ENCODE results near the gene SCTR. TPM values are rescaled to one million over a fixed set of nuclear protein-coding genes. Genes with fewer than 3 reads are reported as not detected.

SCTR gene
- total and polyA plus RNA-seq, 2 donors (not counting 1 experiment from before 2014, with no cell fraction given), result not detected

- Histone ChIP-seq H3K9me3 (ENCODE audit: control extremely low read depth in 1 of 3, control insufficient read depth in 2 of 3, insufficient read depth in 1 of 3, low read length in 2 of 3) (peaks cover 1 to 8% (median 3%) of the 10 kb centered on the region in 3 donors), H3K27ac (ENCODE audit: low read length in 2 of 2) (no peak overlapping the region), H3K4me2 (replicated peaks; ENCODE audit: low read depth, low read length, poor library complexity, severe bottlenecking) (no peak overlapping the region), H3K4me1 (ENCODE audit: control insufficient read depth in 2 of 2, insufficient read depth in 2 of 2, low read length in 2 of 2) (no peaks in the 10 kb centered on the region), H2AFZ (ENCODE audit: insufficient read depth, low read depth, low read length, poor library complexity, severe bottlenecking) (no peak overlapping the region), H4K20me1 (ENCODE audit: control insufficient read depth, insufficient read depth, low read length, poor library complexity, severe bottlenecking) (no peaks in the 10 kb centered on the region), H3K4me3 (ENCODE audit: control extremely low read depth in 1 of 5, extremely low read depth in 1 of 5, insufficient read depth in 1 of 5, low read depth in 2 of 5, low read length in 4 of 5) (no peak overlapping the region), H3K27me3 (replicated peaks in 1 of 4; ENCODE audit: control extremely low read depth in 1 of 4, control insufficient read depth in 3 of 4, insufficient read depth in 4 of 4, low read length in 3 of 4) (peaks cover 0 to 49% (median 18%) of the 10 kb centered on the region in 4 experiments), H3K36me3 (replicated peaks in 1 of 2; ENCODE audit: control extremely low read depth in 1 of 2, control insufficient read depth in 1 of 2, extremely low read depth in 1 of 2, insufficient read depth in 2 of 2, low read length in 1 of 2) (no peaks in the 10 kb centered on the region), H3K79me2 (ENCODE audit: control insufficient read depth, insufficient read depth, low read length) (no peaks in the 10 kb centered on the region), H3K9ac (ENCODE audit: low read length) (no peak overlapping the region)
- DNase-seq (no peak), ATAC-seq (ENCODE audit: low read depth) (no peak)
- TF ChIP-seq, protein P1, sequence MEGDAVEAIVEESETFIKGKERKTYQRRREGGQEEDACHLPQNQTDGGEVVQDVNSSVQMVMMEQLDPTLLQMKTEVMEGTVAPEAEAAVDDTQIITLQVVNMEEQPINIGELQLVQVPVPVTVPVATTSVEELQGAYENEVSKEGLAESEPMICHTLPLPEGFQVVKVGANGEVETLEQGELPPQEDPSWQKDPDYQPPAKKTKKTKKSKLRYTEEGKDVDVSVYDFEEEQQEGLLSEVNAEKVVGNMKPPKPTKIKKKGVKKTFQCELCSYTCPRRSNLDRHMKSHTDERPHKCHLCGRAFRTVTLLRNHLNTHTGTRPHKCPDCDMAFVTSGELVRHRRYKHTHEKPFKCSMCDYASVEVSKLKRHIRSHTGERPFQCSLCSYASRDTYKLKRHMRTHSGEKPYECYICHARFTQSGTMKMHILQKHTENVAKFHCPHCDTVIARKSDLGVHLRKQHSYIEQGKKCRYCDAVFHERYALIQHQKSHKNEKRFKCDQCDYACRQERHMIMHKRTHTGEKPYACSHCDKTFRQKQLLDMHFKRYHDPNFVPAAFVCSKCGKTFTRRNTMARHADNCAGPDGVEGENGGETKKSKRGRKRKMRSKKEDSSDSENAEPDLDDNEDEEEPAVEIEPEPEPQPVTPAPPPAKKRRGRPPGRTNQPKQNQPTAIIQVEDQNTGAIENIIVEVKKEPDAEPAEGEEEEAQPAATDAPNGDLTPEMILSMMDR (IDR thresholded peaks at IDR 0.05), result no peak
- TF ChIP-seq EZH2 (IDR thresholded peaks at IDR 0.05; ENCODE audit: borderline replicate concordance, insufficient read depth, low read depth, low read length, poor library complexity, severe bottlenecking), result no peak
- no peaks in the 10 kb centered on the region for H3K4me1 Mint-ChIP-seq
- intact Hi-C loops (cut with micrococcal nuclease), result no loop called here
- no peak overlapping the region for H3K4me3 Mint-ChIP-seq
- no peak overlapping the region for H3K27ac Mint-ChIP-seq
- H3K9me3 Mint-ChIP-seq (ENCODE audit: insufficient read depth), result peaks cover 6% of the 10 kb centered on the region
- H3K27me3 Mint-ChIP-seq, result peaks cover 81% of the 10 kb centered on the region
- POLR2A ChIA-PET, result no interaction called here
- CTCF ChIA-PET, result no interaction called here
- 89% methylated on average over 10 of the region's 10 CpGs for WGBS (ENCODE audit: insufficient coverage)
These were observed 99.8 kb downstream of the SCTR start for GRCh38 chr2:119424284-119425118.

GRCh38 chr2:119423811-119424210, 100.5 kb downstream of the SCTR start:
- Mint-ChIP-seq H3K9me3 (ENCODE audit: insufficient read depth) (peaks cover 6% of the 10 kb centered on the region), H3K27ac (no peak overlapping the region), H3K27me3 (peaks cover 75% of the 10 kb centered on the region), H3K4me3 (no peak overlapping the region), H3K4me1 (no peaks in the 10 kb centered on the region)
- H3K4me1 ChIP-seq (ENCODE audit: control insufficient read depth in 2 of 2, insufficient read depth in 2 of 2, low read length in 2 of 2), result no peaks in the 10 kb centered on the region
- no peak for ATAC-seq (ENCODE audit: low read depth)
- no peaks in the 10 kb centered on the region for H3K79me2 ChIP-seq (ENCODE audit: control insufficient read depth, insufficient read depth, low read length)
- 100% methylated on average over 1 of the region's 2 CpGs for WGBS (ENCODE audit: insufficient coverage)
- no peak overlapping the region for H3K9ac ChIP-seq (ENCODE audit: low read length)
- no peak for TF ChIP-seq EZH2 (IDR thresholded peaks at IDR 0.05; ENCODE audit: borderline replicate concordance, insufficient read depth, low read depth, low read length, poor library complexity, severe bottlenecking)
- TF ChIP-seq, protein P1 (IDR thresholded peaks at IDR 0.05), result no peak
- H4K20me1 ChIP-seq (ENCODE audit: control insufficient read depth, insufficient read depth, low read length, poor library complexity, severe bottlenecking), result no peaks in the 10 kb centered on the region
- peaks cover 1 to 8% (median 3%) of the 10 kb centered on the region in 3 donors for H3K9me3 ChIP-seq (ENCODE audit: control extremely low read depth in 1 of 3, control insufficient read depth in 2 of 3, insufficient read depth in 1 of 3, low read length in 2 of 3)
- POLR2A ChIA-PET, result no interaction called here
- H3K4me3 ChIP-seq (ENCODE audit: control extremely low read depth in 1 of 5, extremely low read depth in 1 of 5, insufficient read depth in 1 of 5, low read depth in 2 of 5, low read length in 4 of 5), result no peak overlapping the region
- peaks cover 0 to 47% (median 18%) of the 10 kb centered on the region in 4 experiments for H3K27me3 ChIP-seq (replicated peaks in 1 of 4; ENCODE audit: control extremely low read depth in 1 of 4, control insufficient read depth in 3 of 4, insufficient read depth in 4 of 4, low read length in 3 of 4)
- intact Hi-C loops (cut with micrococcal nuclease), result no loop called here
- CTCF ChIA-PET, result no interaction called here
- H3K36me3 ChIP-seq (replicated peaks in 1 of 2; ENCODE audit: control extremely low read depth in 1 of 2, control insufficient read depth in 1 of 2, extremely low read depth in 1 of 2, insufficient read depth in 2 of 2, low read length in 1 of 2), result no peaks in the 10 kb centered on the region
- H2AFZ ChIP-seq (ENCODE audit: insufficient read depth, low read depth, low read length, poor library complexity, severe bottlenecking), result no peak overlapping the region
- H3K4me2 ChIP-seq (replicated peaks; ENCODE audit: low read depth, low read length, poor library complexity, severe bottlenecking), result no peak overlapping the region
- DNase-seq, result no peak
- no peak overlapping the region for H3K27ac ChIP-seq (ENCODE audit: low read length in 2 of 2)
